Measurements from ENCODE around the gene FAM219A.

FAM219A gene

DNA sequence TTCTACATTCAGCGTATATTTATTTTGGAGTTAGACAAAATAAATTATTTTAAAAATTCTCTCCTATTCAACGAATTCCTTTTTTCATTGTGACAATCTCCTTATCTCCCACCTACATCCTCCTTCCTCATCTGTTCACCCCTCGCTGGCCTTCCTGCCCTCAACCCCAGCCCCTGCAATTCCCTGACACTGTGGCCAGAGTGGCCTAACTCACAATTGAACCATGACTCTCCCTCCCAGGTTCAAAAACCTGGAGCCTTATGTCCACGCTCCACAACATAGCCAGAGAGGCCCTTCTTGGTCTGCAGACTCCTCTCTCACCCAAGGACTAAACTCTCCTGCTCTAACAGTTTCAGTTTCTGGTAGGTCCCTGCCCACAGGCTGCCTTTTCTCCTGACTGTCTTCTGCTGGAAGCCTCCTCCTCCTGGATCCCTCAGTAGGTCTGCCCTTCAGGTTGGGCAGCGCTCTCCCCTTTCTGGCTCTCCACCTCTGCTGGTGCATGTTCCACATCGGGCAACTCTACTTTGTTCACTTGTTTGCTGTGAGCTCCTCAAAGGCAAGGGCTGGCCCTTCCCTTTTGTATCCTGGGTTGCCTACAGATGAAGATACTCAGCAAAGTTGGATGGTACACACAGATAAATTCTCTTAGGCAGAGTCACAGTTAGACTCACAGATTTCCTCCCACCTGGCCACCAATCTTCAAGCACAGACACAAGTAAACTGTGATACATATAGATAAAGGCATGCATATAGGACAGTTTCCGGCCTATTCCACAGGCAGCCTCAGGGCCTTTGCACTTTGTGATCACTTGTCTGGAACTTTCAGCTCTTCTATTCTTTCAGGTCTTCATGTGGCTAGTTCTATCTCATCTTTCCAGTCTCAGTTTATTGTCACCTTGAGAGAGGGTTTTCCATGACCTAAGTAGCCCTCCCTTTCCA lies 61.8 kb downstream of the FAM219A start:
- Histone ChIP-seq H3K4me3 (ENCODE audit: low read length in 2 of 2) (no peak overlapping the region), H3K27ac (ENCODE audit: low read depth in 2 of 2, low read length in 2 of 2) (no peak overlapping the region), H3K27me3 (ENCODE audit: control insufficient read depth in 2 of 2, insufficient read depth in 2 of 2, low read length in 2 of 2) (no peaks in the 10 kb centered on the region), H3K9ac (ENCODE audit: low read depth in 1 of 2, low read length in 2 of 2) (no peak overlapping the region), H3K9me3 (ENCODE audit: control insufficient read depth in 2 of 2, low read length in 2 of 2) (no peaks in the 10 kb centered on the region), H3K36me3 (ENCODE audit: control insufficient read depth in 2 of 2, insufficient read depth in 2 of 2, low read length in 2 of 2) (peaks cover 0 to 2% of the 10 kb centered on the region in 2 donors), H3K4me1 (ENCODE audit: control insufficient read depth in 2 of 2, insufficient read depth in 2 of 2, low read length in 2 of 2) (no peaks in the 10 kb centered on the region)

DNA sequence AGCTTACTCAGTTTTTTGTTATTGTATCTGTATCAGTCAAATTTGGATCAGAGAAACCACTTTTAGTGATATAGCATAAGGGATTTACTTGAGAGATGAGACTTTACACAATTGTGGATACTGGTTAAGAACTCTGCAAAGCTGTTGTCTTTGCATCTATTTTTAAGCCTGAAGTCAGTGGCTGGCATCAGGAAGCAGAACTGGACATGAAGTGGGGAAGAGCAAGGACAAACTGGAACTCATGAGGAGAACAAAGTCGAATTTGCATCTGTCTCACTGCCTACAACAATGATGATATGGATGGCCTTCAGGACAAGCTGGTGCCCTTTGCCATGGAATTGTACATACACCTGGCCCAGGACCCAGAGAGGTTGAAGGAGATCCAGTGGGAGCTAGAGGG lies 65.9 kb downstream of the FAM219A start:
- no peaks in the 10 kb centered on the region for H3K27me3 ChIP-seq (ENCODE audit: control insufficient read depth in 2 of 2, insufficient read depth in 2 of 2, low read length in 2 of 2)
- H3K27ac ChIP-seq (ENCODE audit: low read depth in 2 of 2, low read length in 2 of 2), result no peak overlapping the region
- no peaks in the 10 kb centered on the region for H3K9me3 ChIP-seq (ENCODE audit: control insufficient read depth in 2 of 2, low read length in 2 of 2)
- no peak overlapping the region for H3K9ac ChIP-seq (ENCODE audit: low read depth in 1 of 2, low read length in 2 of 2)
- H3K4me3 ChIP-seq (ENCODE audit: low read length in 2 of 2), result no peak overlapping the region
- no peaks in the 10 kb centered on the region for H3K36me3 ChIP-seq (ENCODE audit: control insufficient read depth in 2 of 2, insufficient read depth in 2 of 2, low read length in 2 of 2)
- no peaks in the 10 kb centered on the region for H3K4me1 ChIP-seq (ENCODE audit: control insufficient read depth in 2 of 2, insufficient read depth in 2 of 2, low read length in 2 of 2)

DNA sequence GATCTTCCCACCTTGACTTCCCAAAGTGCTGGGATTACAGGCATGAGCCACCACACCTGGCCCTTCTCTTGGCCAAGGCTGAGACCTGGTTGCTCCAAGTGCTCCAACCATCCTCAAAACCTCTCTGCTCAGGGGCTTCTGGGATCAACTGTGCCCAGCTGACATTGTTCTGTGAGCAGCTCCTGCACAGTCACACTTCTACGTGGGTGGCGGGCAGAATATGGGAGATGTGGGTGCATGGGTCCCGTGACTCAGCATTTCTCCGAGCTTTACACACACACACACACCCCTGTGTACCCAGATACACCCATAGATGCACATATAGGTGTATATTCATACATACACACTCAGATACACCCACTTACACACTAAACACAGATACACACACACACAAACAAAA lies 71.1 kb downstream of the FAM219A start:
- H3K27ac ChIP-seq (ENCODE audit: low read depth in 2 of 2, low read length in 2 of 2), result no peak overlapping the region
- H3K9me3 ChIP-seq (ENCODE audit: control insufficient read depth in 2 of 2, low read length in 2 of 2), result no peaks in the 10 kb centered on the region
- no peaks in the 10 kb centered on the region for H3K27me3 ChIP-seq (ENCODE audit: control insufficient read depth in 2 of 2, insufficient read depth in 2 of 2, low read length in 2 of 2)
- H3K36me3 ChIP-seq (ENCODE audit: control insufficient read depth in 2 of 2, insufficient read depth in 2 of 2, low read length in 2 of 2), result no peaks in the 10 kb centered on the region
- no peaks in the 10 kb centered on the region for H3K4me1 ChIP-seq (ENCODE audit: control insufficient read depth in 2 of 2, insufficient read depth in 2 of 2, low read length in 2 of 2)
- no peak overlapping the region for H3K9ac ChIP-seq (ENCODE audit: low read depth in 1 of 2, low read length in 2 of 2)
- no peak overlapping the region for H3K4me3 ChIP-seq (ENCODE audit: low read length in 2 of 2)

DNA sequence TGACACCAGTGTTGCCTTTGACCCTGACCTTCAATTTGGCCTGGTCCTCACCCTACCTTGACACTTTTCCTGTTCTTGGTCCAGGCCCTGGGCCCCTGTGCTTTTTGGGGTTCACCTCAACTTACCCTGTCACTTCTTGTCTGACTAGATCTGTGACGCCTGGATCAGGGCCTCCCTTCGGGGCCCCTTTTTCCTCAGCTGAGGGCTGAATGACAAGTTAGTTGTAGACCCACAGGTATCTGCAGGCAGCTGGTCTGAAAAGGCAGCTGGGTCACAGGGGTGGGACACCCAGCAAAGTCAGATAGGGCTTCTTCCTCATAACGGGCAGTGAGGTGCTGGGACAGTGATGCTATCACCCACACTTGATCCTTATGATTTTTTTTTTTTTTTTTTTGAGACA lies 71.7 kb downstream of the FAM219A start:
- no peak overlapping the region for H3K4me3 ChIP-seq (ENCODE audit: low read length in 2 of 2)
- no peaks in the 10 kb centered on the region for H3K27me3 ChIP-seq (ENCODE audit: control insufficient read depth in 2 of 2, insufficient read depth in 2 of 2, low read length in 2 of 2)
- no peaks in the 10 kb centered on the region for H3K4me1 ChIP-seq (ENCODE audit: control insufficient read depth in 2 of 2, insufficient read depth in 2 of 2, low read length in 2 of 2)
- no peak overlapping the region for H3K9ac ChIP-seq (ENCODE audit: low read depth in 1 of 2, low read length in 2 of 2)
- no peaks in the 10 kb centered on the region for H3K36me3 ChIP-seq (ENCODE audit: control insufficient read depth in 2 of 2, insufficient read depth in 2 of 2, low read length in 2 of 2)
- no peaks in the 10 kb centered on the region for H3K9me3 ChIP-seq (ENCODE audit: control insufficient read depth in 2 of 2, low read length in 2 of 2)
- H3K27ac ChIP-seq (ENCODE audit: low read depth in 2 of 2, low read length in 2 of 2), result no peak overlapping the region

DNA sequence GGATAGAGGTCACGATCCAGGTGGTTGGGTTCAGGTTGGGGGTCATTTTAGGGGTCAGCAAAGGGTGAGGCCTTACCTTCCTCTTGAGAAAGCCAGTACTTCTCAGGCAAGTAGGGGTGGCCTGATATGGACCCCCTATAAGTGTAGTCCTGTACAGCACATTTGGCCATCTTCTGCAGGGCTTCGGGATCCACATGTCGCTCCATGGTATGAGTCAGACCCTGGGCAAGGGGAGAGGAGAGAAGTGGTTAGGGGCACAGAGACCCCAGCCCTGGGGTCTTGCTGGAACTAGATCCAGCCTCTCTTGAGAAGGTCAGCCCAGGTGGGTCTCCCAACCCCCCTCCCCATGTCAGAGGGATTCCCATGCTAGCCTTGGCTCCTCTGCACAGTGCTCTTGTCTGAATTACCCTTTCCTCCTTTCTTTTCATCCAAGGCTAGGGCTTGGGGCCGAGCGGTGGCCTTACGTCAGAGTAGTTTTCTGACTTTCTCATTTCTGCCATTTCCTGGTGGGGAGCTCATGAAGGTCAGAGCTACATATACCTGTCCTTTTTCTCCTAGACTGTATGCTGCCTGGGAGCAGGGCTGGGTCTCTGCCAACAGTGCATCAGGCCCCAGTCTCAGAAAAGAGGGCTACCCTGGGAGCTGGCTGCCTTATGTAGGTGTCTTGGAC lies 72.7 kb downstream of the FAM219A start:
- no peak overlapping the region for H3K9ac ChIP-seq (ENCODE audit: low read depth in 1 of 2, low read length in 2 of 2)
- no peaks in the 10 kb centered on the region for H3K27me3 ChIP-seq (ENCODE audit: control insufficient read depth in 2 of 2, insufficient read depth in 2 of 2, low read length in 2 of 2)
- peaks cover 6 to 7% of the 10 kb centered on the region in 2 donors for H3K4me1 ChIP-seq (ENCODE audit: control insufficient read depth in 2 of 2, insufficient read depth in 2 of 2, low read length in 2 of 2)
- H3K27ac ChIP-seq (ENCODE audit: low read depth in 2 of 2, low read length in 2 of 2), result no peak overlapping the region
- H3K36me3 ChIP-seq (ENCODE audit: control insufficient read depth in 2 of 2, insufficient read depth in 2 of 2, low read length in 2 of 2), result no peaks in the 10 kb centered on the region
- H3K4me3 ChIP-seq (ENCODE audit: low read length in 2 of 2), result no peak overlapping the region
- H3K9me3 ChIP-seq (ENCODE audit: control insufficient read depth in 2 of 2, low read length in 2 of 2), result no peaks in the 10 kb centered on the region

DNA sequence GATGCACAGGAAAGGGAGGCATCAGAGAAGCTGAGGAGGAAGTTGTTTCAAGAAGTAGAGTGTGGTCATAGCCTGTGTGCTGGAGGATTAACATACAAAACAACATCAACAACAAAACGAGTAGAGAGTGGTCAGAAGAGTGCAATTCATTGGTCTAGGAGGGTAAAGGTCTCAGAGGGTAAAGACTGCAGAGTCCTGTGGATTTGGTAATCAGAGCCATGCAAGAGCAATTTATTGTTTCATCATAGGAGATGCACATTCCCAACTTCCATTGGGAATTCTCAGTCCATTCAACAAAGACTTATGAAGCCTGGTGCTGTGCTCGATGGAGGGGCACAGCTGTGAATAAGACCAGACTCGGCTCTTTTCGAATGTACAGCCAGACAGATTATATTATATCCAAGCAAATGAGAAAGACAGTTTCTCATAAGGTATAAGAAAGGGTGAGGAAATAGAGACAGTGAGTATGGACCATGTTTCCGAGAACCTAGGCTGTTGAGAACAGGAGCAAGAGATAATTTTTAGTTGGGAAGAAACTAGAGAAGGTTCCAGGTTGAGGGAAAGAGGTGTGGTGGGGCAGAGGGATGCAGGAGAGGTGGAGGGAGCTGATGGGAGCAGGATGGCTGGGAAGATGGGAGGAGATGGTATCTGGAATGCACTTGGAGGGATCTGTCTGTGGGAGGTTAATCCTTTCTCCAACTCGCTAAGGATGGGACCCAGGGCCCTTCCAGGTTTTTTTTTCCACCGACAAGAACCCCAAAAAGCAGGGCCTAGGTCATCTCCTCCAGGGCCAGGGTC lies 73.8 kb downstream of the FAM219A start:
- Histone ChIP-seq H3K36me3 (ENCODE audit: control insufficient read depth in 2 of 2, insufficient read depth in 2 of 2, low read length in 2 of 2) (no peaks in the 10 kb centered on the region), H3K4me3 (ENCODE audit: low read length in 2 of 2) (no peak overlapping the region), H3K27me3 (ENCODE audit: control insufficient read depth in 2 of 2, insufficient read depth in 2 of 2, low read length in 2 of 2) (no peaks in the 10 kb centered on the region), H3K9me3 (ENCODE audit: control insufficient read depth in 2 of 2, low read length in 2 of 2) (no peaks in the 10 kb centered on the region), H3K27ac (ENCODE audit: low read depth in 2 of 2, low read length in 2 of 2) (no peak overlapping the region), H3K9ac (ENCODE audit: low read depth in 1 of 2, low read length in 2 of 2) (no peak overlapping the region), H3K4me1 (ENCODE audit: control insufficient read depth in 2 of 2, insufficient read depth in 2 of 2, low read length in 2 of 2) (peaks cover 16 to 17% of the 10 kb centered on the region in 2 donors)

DNA sequence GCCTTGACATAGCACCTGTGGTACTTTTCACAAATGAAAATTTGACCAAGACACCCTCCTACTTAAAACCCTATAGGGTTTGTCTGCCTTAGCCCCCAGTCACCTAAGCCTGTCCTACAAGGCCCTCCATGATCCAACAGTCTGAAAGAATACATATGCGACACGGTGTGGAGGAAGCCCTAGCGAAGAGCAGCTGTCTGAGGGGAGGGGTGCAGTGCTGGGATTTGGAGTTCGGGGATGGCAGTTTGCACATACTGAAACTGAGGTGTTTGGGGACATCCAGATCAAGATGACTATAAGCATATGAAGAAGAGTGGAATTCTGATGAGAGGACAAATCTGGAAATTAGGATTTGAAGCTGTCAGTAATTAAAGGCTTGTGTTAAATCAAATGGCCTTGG lies 74.5 kb downstream of the FAM219A start:
- no peak overlapping the region for H3K9ac ChIP-seq (ENCODE audit: low read depth in 1 of 2, low read length in 2 of 2)
- H3K27ac ChIP-seq (ENCODE audit: low read depth in 2 of 2, low read length in 2 of 2), result no peak overlapping the region
- H3K36me3 ChIP-seq (ENCODE audit: control insufficient read depth in 2 of 2, insufficient read depth in 2 of 2, low read length in 2 of 2), result no peaks in the 10 kb centered on the region
- H3K4me3 ChIP-seq (ENCODE audit: low read length in 2 of 2), result no peak overlapping the region
- H3K4me1 ChIP-seq (ENCODE audit: control insufficient read depth in 2 of 2, insufficient read depth in 2 of 2, low read length in 2 of 2), result peaks cover 17 to 23% of the 10 kb centered on the region in 2 donors
- H3K9me3 ChIP-seq (ENCODE audit: control insufficient read depth in 2 of 2, low read length in 2 of 2), result no peaks in the 10 kb centered on the region
- no peaks in the 10 kb centered on the region for H3K27me3 ChIP-seq (ENCODE audit: control insufficient read depth in 2 of 2, insufficient read depth in 2 of 2, low read length in 2 of 2)

DNA sequence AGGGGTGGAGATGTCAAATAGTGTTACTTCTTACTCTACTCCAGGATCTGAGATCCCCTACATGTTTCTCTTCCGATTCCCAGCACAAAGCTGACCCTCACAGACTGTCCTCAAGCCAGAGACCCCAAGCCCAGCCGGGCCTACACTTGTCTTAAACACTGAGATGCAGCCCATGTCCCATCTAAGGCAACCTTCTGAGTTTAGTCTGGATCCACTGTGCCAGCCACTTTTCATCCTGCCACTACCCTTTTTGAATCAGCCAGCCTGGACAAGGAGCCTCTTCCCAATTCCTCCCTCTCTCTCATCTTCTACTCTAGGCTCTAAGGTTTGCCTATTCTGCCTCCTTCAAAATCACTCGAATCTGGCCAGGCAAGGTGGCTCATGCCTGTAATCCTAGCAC lies 75.5 kb downstream of the FAM219A start:
- Histone ChIP-seq H3K4me1 (ENCODE audit: control insufficient read depth in 2 of 2, insufficient read depth in 2 of 2, low read length in 2 of 2) (peaks cover 17 to 23% of the 10 kb centered on the region in 2 donors), H3K27ac (ENCODE audit: low read depth in 2 of 2, low read length in 2 of 2) (no peak overlapping the region), H3K4me3 (ENCODE audit: low read length in 2 of 2) (no peak overlapping the region), H3K27me3 (ENCODE audit: control insufficient read depth in 2 of 2, insufficient read depth in 2 of 2, low read length in 2 of 2) (no peaks in the 10 kb centered on the region), H3K9me3 (ENCODE audit: control insufficient read depth in 2 of 2, low read length in 2 of 2) (no peaks in the 10 kb centered on the region), H3K9ac (ENCODE audit: low read depth in 1 of 2, low read length in 2 of 2) (no peak overlapping the region), H3K36me3 (ENCODE audit: control insufficient read depth in 2 of 2, insufficient read depth in 2 of 2, low read length in 2 of 2) (no peaks in the 10 kb centered on the region)

DNA sequence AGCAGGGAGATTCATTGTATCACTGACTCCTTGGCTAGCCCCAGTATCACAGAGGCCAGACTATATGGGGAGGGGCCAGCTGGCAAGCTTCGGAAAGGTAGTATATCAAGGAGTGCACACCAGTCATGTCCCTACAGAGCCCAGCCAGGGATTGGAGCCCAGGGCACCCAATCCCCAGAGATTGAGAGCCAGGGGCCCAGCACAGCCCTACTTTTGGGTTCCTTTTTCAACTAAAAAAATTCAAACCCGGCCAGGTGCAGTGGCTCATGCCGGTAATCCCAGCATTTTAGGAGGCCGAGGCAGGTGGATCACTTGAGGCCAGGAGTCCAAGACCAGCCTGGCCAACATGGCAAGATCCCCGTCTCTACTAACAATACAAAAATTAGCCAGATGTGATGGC lies 76.3 kb downstream of the FAM219A start:
- no peaks in the 10 kb centered on the region for H3K9me3 ChIP-seq (ENCODE audit: control insufficient read depth in 2 of 2, low read length in 2 of 2)
- H3K4me1 ChIP-seq (ENCODE audit: control insufficient read depth in 2 of 2, insufficient read depth in 2 of 2, low read length in 2 of 2), result peaks cover 21 to 23% of the 10 kb centered on the region in 2 donors
- no peak overlapping the region for H3K9ac ChIP-seq (ENCODE audit: low read depth in 1 of 2, low read length in 2 of 2)
- no peaks in the 10 kb centered on the region for H3K36me3 ChIP-seq (ENCODE audit: control insufficient read depth in 2 of 2, insufficient read depth in 2 of 2, low read length in 2 of 2)
- no peak overlapping the region for H3K4me3 ChIP-seq (ENCODE audit: low read length in 2 of 2)
- H3K27ac ChIP-seq (ENCODE audit: low read depth in 2 of 2, low read length in 2 of 2), result no peak overlapping the region
- no peaks in the 10 kb centered on the region for H3K27me3 ChIP-seq (ENCODE audit: control insufficient read depth in 2 of 2, insufficient read depth in 2 of 2, low read length in 2 of 2)

DNA sequence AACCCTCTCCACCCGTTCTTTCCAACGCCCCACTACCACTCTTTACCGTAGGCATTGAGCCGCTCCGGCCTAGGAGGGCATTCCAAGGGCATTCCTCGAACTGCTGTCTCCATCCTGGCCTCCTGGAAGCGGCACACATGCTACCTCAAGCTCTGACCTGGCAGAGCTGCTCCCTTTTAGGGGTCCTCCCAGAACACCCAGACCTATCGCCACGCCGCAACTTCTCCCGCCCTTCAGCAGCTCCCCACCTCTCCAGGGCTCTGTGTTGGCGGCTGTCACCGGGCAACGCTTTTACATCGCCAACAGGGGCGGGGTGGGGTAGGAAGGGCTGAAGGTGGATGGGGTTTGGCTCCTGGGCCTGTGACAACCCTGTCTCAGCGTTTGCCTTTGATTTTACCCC lies 77.0 kb downstream of the FAM219A start:
- H3K36me3 ChIP-seq (ENCODE audit: control insufficient read depth in 2 of 2, insufficient read depth in 2 of 2, low read length in 2 of 2), result no peaks in the 10 kb centered on the region
- no peaks in the 10 kb centered on the region for H3K27me3 ChIP-seq (ENCODE audit: control insufficient read depth in 2 of 2, insufficient read depth in 2 of 2, low read length in 2 of 2)
- peak overlapping the region; percentile 87 to 89 for H3K9ac ChIP-seq (ENCODE audit: low read depth in 1 of 2, low read length in 2 of 2)
- H3K9me3 ChIP-seq (ENCODE audit: control insufficient read depth in 2 of 2, low read length in 2 of 2), result no peaks in the 10 kb centered on the region
- H3K4me1 ChIP-seq (ENCODE audit: control insufficient read depth in 2 of 2, insufficient read depth in 2 of 2, low read length in 2 of 2), result peaks cover 23% of the 10 kb centered on the region in 2 donors
- peak overlapping the region; percentile 70 to 78 for H3K27ac ChIP-seq (ENCODE audit: low read depth in 2 of 2, low read length in 2 of 2)
- peak overlapping the region; percentile 74 to 79 for H3K4me3 ChIP-seq (ENCODE audit: low read length in 2 of 2)
